GM18517 (cell line): ENCODE results near the gene NUTF2.
"Not testable (repeated sequence)": the region's sequence is repeated elsewhere in the genome, so short reads cannot be mapped to it uniquely, and the experiment has no call there.

Experiments
- ATAC-seq: cut with Tn5 transposase; IDR thresholded peaks from one replicate; pipeline ENCODE4 v1.9.1; 2021; ENCODE audit warnings: mild to moderate bottlenecking, moderate library complexity; ENCODE audit not compliant: unreplicated experiment

Gene NUTF2

DNA sequence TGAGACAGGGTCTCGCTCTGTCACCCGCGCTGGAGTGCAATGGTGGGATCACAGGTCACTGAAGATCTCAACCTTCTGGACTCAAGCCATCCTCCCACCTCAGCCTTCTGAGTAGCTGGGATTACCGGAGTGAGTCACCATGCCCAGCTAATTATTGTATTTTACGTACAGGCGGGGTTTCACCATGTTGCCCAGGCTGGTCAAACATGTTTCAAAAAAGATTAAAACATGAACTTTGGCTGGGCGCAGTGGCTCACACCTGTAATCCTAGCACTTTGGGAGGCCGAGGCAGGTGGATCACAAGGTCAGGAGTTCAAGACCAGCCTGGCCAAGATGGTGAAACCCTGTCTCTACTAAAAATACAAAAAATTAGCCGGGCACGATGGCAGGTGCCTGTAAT lies 9.5 kb upstream of the NUTF2 start:
- not testable (repeated sequence) for ATAC-seq

DNA sequence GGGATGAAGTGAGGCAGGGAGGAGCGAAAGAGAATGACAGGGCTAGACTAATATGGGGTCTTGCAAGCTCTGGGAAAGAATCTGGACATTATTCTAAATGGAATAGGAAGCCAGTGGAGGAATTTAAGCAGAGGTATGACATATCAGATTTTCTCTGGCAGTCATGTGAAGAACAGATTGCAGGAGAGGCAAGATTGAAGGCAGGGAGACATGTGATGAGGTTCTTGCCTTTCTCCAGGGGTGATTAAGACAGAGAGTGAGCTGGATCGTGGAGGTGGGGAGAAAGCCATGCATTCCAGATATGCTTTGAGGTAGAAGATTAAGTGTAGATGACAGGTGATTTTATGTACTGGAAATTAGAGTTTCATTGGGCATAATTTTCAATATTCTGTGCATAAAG lies 8.9 kb upstream of the NUTF2 start:
- ATAC-seq, result no peak

DNA sequence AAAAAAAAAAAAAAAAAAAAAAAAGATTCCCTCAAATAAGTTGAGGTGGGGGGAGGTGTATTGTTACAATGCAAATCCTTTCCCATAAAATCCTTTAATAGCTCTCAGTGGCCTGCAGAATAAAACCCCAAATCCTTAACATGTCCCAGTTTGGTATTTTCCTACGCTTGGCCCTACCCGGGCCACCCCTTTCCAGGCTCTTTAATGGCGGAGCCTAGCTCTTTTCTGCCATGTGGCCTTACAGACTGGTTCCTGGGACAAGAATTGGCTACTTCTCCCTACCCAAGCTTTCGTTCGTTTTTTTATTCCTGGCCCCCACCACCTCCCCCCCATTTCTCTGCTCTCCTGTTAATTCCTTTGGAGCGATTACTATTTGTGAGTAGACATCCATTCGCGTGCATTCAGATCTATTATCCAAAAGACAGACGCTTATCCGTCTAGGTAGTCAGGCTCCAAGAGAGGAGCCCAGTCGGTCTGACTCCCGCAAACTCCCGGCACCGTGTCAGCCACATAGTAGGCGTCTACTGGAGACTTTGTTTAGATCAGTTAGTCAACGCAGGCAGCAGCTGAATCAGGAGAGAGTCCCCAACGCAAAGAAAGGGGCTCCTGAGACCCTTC lies 5.4 kb upstream of the NUTF2 start:
- ATAC-seq, result no peak

DNA sequence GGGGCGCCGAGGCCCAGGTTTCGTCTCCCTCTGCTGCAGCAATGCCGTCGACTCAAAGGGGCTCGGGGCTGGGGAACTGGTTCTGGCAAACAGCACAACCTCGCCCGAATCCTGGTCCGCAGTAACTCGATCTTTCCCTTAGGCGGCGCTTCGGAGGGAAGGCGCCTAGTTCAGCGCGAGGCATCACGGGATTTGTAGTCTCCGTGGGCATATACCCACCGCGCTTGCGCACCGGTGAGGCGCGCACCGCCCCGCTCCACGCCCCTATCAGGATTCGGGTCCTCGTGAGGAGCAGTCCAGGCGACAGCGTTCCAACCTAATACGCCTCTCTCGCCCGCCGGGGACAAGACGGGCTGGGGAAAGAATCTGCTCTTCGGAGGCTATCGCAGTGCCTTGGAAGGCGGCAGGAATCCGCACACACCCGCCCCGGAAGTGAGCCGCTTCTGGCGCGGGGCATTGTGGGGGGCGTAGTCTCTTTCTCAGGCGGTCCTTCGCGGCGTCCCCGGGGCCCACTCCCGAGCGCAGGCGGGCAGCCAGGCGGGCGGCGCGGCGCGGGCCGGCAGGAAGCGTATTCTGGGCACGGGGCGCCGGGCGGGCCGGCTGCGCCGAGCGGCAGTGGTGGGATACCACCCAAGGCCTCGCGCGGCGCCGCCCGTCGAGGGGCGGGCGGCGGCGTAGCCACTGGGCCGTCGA lies 4.8 kb upstream of the NUTF2 start, which contains the start of gene THAP11:
Gene THAP11 (plus strand): TSS at position 505 of the 693 bp plus-strand sequence. CDS start 235 bp downstream, outside the sequence.
- ATAC-seq, result peak; percentile 51

DNA sequence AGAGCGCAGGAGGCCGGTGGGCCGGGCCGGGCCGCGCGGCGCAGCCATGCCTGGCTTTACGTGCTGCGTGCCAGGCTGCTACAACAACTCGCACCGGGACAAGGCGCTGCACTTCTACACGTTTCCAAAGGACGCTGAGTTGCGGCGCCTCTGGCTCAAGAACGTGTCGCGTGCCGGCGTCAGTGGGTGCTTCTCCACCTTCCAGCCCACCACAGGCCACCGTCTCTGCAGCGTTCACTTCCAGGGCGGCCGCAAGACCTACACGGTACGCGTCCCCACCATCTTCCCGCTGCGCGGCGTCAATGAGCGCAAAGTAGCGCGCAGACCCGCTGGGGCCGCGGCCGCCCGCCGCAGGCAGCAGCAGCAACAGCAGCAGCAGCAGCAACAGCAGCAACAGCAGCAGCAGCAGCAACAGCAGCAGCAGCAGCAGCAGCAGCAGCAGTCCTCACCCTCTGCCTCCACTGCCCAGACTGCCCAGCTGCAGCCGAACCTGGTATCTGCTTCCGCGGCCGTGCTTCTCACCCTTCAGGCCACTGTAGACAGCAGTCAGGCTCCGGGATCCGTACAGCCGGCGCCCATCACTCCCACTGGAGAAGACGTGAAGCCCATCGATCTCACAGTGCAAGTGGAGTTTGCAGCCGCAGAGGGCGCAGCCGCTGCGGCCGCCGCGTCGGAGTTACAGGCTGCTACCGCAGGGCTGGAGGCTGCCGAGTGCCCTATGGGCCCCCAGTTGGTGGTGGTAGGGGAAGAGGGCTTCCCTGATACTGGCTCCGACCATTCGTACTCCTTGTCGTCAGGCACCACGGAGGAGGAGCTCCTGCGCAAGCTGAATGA lies 4.0 kb upstream of the NUTF2 start:
- ATAC-seq, result peak; percentile 13

DNA sequence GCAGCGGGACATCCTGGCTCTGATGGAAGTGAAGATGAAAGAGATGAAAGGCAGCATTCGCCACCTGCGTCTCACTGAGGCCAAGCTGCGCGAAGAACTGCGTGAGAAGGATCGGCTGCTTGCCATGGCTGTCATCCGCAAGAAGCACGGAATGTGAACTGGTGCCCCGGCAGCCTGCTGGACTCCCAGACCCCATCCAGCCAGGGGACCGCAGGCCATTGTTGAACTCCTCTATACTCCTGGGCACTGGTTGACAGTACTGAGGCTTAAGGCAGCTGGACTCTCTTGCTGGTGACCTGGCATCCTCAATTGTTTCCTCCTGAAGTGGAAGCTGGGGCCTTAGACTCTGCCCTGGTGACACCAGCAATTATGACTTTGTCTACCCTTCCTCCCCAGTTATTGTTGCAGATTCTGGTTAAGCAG lies 3.4 kb upstream of the NUTF2 start:
- no peak for ATAC-seq

DNA sequence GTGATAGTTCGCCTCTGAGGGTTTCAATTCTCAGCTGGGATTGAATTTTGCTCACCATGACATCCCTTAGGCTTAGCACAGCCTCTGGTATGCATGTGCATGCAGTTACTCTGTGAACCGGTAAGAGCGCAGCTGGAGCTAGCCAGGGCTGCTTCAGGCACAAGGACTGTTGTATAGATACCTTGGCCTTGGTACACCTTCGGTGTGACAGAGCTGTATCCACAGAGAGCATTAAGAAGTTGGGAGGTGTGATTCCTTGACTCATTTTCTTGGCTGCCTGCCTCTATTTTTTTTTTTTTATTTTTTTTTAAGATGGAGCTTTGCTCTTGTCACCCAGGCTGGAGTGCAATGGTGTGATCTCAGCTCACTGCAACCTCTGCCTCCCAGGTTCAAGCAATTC lies 2.2 kb upstream of the NUTF2 start:
- ATAC-seq, result no peak

DNA sequence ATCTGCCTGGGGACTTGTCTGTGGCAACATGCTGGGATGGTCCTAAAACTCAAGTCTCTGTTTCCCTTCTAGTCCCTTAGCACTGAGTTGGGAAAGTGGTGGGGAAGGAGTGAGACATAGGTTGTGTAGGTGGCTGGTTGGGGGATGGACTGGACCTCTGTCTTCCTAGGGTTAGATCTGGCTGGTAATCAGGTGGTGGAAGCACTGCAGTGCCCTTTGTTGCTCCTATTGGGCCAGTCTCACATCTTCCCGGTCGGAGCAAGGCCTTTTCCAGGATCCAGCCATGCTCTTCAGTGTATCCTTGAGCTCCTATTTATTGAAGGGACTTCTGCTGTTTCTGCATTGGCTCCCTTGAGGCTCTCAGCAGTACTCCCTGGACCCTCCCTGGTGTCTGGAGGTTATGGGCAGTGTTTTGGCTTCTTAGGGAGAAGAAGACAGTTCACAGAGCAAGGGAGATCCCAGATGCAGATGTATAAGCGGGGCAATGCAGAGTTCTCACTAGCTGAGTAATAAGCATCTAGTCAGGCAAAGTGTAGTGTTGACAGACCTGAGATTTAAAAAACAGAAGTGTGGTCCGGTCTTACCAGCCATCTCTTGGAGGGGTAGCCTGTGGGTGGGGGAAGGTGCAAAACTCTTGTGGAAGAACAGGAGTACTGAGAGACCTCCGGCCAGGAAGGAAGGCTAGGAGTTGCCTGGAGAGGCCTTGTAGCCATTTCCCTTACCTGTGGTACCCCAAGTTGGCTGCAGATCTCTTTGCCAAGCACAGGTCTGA lies 1.3 kb upstream of the NUTF2 start:
- no peak for ATAC-seq

DNA sequence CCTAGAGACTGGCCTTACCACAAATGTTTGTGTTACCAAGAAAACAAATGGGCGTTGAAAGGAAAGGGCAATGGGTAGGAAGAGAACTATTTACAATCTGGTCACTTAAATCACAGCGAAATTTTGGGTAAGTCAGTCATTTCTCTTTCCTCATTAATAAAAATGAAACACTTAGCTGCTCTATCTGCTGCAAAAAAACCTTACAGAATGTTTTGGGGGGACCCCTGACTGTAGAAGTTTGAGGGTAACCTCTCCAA lies 742 bp upstream of the NUTF2 start:
- ATAC-seq, result no peak

DNA sequence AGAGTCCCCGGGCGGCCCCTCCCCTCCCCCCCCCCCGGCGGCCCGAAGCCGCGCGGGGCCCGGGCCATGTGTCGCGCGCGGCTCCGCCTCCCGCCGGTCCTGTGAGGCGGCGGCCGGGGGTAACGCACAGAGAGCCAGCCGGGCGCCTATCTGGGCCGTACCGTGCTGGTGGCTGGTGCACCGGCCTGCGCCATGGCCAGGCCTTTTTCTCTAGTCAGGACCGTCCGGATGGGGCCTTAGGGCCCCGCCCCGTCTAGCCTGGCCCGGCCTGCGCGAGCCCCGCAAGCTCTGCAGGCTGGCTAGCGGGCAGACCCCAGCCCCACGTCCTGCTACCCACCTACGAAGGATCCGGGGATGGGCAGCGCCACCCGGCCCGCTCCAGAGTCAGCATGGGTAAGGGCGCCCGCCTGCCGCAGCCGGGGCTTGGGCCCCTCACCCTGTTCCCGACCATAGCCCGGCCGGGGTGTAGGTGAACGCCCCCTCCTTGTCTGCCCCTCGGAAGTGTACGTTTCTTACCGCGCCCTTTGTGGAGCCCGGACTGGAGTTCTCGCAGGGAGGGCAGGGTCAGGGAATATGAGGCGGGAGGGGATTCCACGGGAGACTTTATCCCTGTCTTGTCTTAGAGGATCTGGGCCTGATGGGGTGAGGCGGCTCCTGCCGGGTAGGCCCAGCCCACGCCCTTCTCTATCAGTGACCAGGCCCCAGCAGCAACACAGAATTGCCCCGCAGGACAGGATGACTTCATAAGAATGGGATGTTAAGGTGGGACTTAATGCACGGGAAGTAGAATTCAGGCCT lies 530 bp downstream of the NUTF2 start, which contains the start of gene CENPT:
Gene CENPT (minus strand): TSS at position 630 of the 798 bp plus-strand sequence. CDS start 13,834 bp downstream, outside the sequence.
- peak; percentile 36 for ATAC-seq

DNA sequence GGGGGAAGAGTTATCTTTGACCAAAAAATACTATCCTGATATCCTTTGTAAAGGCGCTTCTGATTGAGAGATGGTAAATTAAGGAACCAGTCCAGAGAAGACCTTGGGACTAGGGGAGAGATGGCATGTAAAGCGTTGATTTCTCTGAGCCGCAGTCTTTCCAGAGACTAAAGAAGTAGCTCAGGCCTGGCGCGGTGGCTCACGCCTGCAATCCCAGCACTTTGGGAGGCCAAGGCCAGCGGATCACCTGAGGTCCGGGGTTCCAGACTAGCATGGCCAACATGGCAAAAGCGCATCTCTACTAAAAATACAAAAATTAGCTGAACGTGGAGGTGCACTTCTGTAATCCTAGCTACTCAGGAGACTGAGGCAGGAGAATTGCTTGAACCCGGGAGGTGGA lies 1.4 kb downstream of the NUTF2 start:
- ATAC-seq, result no peak

DNA sequence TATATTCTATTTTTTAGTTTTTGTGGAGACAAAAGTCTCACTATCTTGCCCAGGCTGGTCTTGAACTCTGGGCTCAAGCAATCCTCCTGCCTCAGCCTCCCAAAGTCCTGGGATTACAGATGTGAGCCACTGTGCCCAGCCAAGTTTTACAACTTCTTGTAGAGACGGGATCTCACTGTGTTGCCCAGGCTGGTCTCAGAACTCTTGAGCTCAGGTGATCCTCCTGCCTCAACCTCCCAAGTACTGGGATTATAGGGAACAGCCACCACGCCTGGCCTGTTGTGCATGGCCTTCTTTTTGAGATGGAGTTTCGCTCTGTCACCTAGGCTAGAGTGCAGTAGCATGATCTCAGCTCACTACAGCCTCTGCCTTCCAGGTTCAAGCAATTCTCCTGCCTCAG lies 6.9 kb downstream of the NUTF2 start:
- no peak for ATAC-seq

DNA sequence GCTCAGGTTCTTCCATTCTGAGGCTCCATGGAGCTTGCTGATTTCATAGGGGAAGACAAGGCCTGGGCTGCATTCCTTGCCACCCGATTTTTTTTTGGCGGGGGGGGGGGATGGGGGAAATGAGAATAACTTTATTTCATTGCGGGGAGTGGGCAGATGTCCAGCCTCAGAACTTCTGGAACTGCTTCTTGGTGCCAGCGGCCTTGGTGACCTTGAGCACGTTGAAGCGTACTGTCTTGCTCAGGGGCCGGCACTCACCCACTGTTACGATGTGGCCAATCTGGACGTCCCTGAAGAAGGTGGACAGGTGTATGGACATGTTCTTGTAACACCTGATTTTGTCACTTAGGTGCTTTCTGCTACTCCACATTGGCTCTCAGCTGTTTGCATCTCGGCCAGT lies 9.1 kb downstream of the NUTF2 start:
- ATAC-seq, result no peak

DNA sequence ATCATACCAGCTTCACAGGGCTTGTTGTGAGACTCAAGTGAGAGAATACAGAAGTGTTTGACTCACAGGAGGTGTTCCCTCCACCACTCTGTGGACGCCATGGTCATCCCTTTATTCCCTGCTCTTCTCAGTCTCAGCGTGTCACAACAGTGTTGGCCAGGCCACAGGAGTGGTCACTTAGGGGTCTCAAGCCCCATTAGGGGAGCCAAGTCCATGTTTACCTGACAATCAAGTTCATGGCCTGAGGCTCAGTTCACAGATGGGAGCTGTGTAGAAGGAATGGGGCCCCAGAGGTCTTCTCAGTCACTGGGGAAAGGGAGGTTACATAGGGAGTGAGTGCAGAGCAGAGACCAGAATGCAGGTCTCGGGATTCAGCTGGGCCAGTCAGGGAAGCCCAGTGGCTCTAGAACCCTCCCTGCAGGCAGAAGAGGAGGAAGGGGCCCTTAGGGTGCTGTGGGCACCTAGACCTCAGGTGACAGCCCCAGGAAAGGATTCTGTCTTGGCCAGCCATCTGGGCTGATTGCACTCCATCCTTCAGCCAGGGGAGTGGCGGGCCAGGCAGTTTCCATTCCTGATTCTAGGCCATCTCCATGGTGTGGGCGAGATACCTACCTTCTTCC lies 10.3 kb downstream of the NUTF2 start:
- no peak for ATAC-seq

DNA sequence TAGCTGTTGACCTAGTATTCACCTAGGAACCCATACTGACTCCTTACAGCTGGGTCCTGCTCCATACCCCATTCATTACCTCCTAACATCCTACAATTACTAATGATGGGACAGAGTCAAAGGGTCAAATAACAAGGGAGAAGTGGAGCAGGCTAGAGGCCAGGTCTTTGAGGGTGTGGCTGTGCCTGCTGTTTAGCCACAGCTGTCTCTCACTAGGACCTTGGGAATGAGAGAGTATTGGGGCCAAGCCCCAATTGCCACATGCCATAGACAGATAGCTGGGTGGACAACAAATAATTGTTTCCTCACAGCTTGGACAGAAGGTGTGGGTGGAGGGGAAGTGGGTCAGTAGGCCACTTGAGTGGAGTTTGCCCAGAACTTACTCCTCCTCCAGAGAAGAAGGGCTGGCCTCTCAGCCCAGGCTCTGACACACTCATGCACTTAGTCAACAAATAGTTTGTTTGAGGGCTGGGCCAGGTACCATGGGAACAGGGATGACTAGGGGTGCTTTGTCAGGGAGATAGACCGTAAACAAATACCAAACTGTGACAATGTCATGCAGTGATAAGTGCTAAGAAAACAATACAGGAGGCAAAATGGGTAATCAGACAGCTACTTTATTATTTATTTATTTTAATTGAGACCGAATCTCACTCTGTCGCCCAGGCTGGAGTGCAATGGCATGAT lies 11.0 kb downstream of the NUTF2 start:
- ATAC-seq, result no peak

DNA sequence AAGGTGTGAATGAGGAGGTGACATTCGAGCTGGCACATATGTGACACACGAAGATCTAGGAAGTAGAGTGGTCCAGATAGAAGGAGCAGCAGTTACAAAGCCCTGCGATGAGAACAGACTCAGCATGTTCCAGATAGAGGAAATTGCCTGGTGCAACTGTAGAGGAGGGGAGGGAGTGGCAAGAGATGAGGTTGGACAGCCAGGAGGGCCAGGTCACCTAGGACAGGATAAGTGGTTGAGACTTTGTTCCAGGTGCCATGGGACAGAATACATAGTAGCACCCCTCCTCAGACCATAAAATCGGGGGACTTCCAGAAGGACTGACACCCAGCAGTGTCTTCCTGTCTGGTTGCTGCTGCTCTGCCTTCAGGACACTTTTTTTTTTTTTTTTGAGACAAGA lies 11.8 kb downstream of the NUTF2 start:
- no peak for ATAC-seq

DNA sequence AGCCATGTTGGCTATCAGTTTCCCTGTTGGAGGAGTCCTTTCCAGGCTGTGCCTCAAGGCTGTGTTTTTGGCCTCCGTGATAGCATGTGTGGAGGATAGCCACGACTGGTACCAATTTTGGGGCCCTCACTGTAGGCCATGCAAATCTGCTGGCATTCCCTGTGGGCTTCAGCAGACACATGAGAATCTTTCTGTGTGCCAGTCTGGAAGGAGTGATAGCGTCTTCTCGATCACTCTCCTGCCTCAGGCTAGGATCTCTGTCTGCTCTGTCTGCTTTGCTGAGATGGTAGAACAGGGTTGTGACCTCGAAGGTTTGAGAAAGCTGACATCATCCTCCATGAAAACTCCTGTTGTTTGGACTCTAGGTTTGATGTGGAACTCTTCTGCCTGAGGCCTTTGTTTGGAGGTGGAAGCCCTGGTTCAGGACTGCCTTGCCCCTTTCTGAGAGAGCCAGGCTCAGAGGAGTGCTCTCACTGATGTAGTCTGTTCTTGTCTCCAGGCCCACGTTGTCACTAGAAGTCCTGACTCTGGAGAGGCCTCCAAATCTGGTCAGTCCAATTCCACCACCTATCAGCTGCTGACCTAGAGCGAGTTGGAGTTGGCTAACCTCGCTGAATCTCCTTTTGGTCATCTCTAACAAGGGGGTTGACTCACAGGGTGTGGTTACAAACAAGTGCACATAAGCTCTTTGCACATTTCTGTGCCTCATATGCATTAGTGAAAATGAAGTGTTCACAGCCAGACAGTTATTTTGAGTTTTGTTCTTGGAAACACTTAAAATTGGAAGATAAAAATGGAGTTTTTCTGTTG lies 14.1 kb downstream of the NUTF2 start:
- ATAC-seq, result no peak

DNA sequence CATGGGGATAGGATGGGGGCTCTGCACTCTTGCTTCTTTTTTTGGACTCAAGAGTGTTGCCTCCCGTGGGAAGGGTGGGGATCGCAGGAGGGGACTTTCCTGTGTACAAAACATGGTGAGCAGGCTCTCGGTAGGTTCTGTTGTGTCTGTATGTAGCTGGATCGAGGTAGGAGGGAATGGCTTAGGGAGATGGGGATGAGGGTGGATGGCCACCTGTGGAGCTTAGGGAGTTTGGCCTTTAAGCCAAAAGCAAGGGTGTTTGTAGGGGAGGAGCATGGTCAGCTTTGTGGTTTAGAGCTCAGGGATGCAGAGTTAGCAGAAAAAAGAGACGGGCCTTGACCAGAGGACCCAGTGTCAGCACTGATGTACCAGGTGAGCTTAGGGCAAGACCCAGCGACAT lies 15.1 kb downstream of the NUTF2 start:
- no peak for ATAC-seq
